ENCODE measurements around the gene STEAP3. TPM values are rescaled to one million over a fixed set of nuclear protein-coding genes. Genes with fewer than 3 reads are reported as not detected.

Gene STEAP3
- total and polyA plus RNA-seq, 2 donors (not counting 1 experiment from before 2014, with no cell fraction given): 1.1 to 1.6 TPM

GRCh38 chr2:119201815-119202214, 21.8 kb upstream of the STEAP3 start:
- H3K36me3 ChIP-seq (replicated peaks in 1 of 2; ENCODE audit: control extremely low read depth in 1 of 2, control insufficient read depth in 1 of 2, extremely low read depth in 1 of 2, insufficient read depth in 2 of 2, low read length in 1 of 2): no peaks in the 10 kb centered on the region
- H4K20me1 ChIP-seq (ENCODE audit: control insufficient read depth, insufficient read depth, low read length, poor library complexity, severe bottlenecking): no peaks in the 10 kb centered on the region
- ATAC-seq (ENCODE audit: low read depth) (no peak), DNase-seq (no peak)
- TF ChIP-seq EZH2 (IDR thresholded peaks at IDR 0.05; ENCODE audit: borderline replicate concordance, insufficient read depth, low read depth, low read length, poor library complexity, severe bottlenecking): no peak
- TF ChIP-seq CTCF (IDR thresholded peaks at IDR 0.05): no peak
- H3K9me3 Mint-ChIP-seq (ENCODE audit: insufficient read depth): no peaks in the 10 kb centered on the region
- peaks cover 12% of the 10 kb centered on the region for H3K4me1 Mint-ChIP-seq
- no peak overlapping the region for H3K9ac ChIP-seq (ENCODE audit: low read length)
- no peak overlapping the region for H3K27ac ChIP-seq (ENCODE audit: low read length in 2 of 2)
- H2AFZ ChIP-seq (ENCODE audit: insufficient read depth, low read depth, low read length, poor library complexity, severe bottlenecking): no peak overlapping the region
- H3K27ac Mint-ChIP-seq: no peak overlapping the region
- H3K27me3 Mint-ChIP-seq: peaks cover 11% of the 10 kb centered on the region
- POLR2A ChIA-PET: no interaction called here
- H3K4me3 ChIP-seq (ENCODE audit: control extremely low read depth in 1 of 5, extremely low read depth in 1 of 5, insufficient read depth in 1 of 5, low read depth in 2 of 5, low read length in 4 of 5): no peak overlapping the region
- WGBS (ENCODE audit: insufficient coverage): 71% methylated on average over 4 of the region's 5 CpGs
- H3K4me3 Mint-ChIP-seq: no peak overlapping the region
- no peak overlapping the region for H3K4me2 ChIP-seq (replicated peaks; ENCODE audit: low read depth, low read length, poor library complexity, severe bottlenecking)
- intact Hi-C loops (cut with micrococcal nuclease): no loop called here
- peaks cover 0 to 4% (median 0%) of the 10 kb centered on the region in 4 experiments for H3K27me3 ChIP-seq (replicated peaks in 1 of 4; ENCODE audit: control extremely low read depth in 1 of 4, control insufficient read depth in 3 of 4, insufficient read depth in 4 of 4, low read length in 3 of 4)
- peaks cover 0 to 9% of the 10 kb centered on the region in 2 donors for H3K4me1 ChIP-seq (ENCODE audit: control insufficient read depth in 2 of 2, insufficient read depth in 2 of 2, low read length in 2 of 2)
- CTCF ChIA-PET: no interaction called here
- H3K9me3 ChIP-seq (ENCODE audit: control extremely low read depth in 1 of 3, control insufficient read depth in 2 of 3, insufficient read depth in 1 of 3, low read length in 2 of 3): no peaks in the 10 kb centered on the region
- H3K79me2 ChIP-seq (ENCODE audit: control insufficient read depth, insufficient read depth, low read length): no peaks in the 10 kb centered on the region

DNA sequence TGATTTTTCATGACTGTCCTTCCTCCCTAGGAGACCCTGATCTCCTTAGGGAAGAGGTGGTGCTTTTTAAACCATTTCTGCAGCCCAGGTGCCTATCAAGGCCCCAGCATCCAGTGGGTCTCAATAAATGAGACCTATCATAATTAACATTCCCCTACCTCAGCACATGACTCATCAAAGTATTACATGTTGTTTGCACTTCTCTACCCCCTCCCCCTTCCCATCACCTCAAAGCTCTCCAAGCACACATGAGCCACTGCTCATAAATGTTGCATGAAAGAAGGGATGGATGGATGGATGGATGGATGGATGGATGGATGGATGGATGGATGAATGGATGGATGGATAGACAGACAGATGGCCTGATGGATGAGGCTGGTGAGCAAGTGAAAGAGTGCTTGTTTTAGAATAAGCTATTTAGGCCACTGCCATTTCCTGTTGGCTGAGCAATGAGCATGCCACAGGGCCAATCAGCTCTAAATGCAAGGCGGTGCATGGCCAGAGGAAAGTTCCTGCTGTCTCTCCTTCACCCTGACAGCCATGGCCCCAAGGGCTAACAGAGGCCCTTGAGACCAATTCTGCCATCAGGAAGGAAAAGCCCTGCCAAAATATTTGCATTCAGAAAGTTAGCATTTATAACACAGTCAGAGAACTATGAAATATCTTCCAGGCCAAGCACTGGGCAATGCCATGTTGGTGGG, 20.9 kb upstream of the STEAP3 start:
- intact Hi-C loops (cut with micrococcal nuclease): no loop called here
- WGBS (ENCODE audit: insufficient coverage): 22% methylated on average over 1 of the region's 1 CpG
- no peak overlapping the region for H3K9ac ChIP-seq (ENCODE audit: low read length)
- CTCF ChIA-PET: no interaction called here
- no peak overlapping the region for H3K27ac ChIP-seq (ENCODE audit: low read length in 2 of 2)
- ATAC-seq (ENCODE audit: low read depth): no peak
- no peak overlapping the region for H3K4me3 ChIP-seq (ENCODE audit: control extremely low read depth in 1 of 5, extremely low read depth in 1 of 5, insufficient read depth in 1 of 5, low read depth in 2 of 5, low read length in 4 of 5)
- H3K4me3 Mint-ChIP-seq: no peak overlapping the region
- peaks cover 0 to 4% (median 0%) of the 10 kb centered on the region in 4 experiments for H3K27me3 ChIP-seq (replicated peaks in 1 of 4; ENCODE audit: control extremely low read depth in 1 of 4, control insufficient read depth in 3 of 4, insufficient read depth in 4 of 4, low read length in 3 of 4)
- no peaks in the 10 kb centered on the region for H3K9me3 Mint-ChIP-seq (ENCODE audit: insufficient read depth)
- no peak for TF ChIP-seq EZH2 (IDR thresholded peaks at IDR 0.05; ENCODE audit: borderline replicate concordance, insufficient read depth, low read depth, low read length, poor library complexity, severe bottlenecking)
- H3K9me3 ChIP-seq (ENCODE audit: control extremely low read depth in 1 of 3, control insufficient read depth in 2 of 3, insufficient read depth in 1 of 3, low read length in 2 of 3): no peaks in the 10 kb centered on the region
- H3K4me1 Mint-ChIP-seq: peaks cover 12% of the 10 kb centered on the region
- H3K27ac Mint-ChIP-seq: no peak overlapping the region
- H3K4me1 ChIP-seq (ENCODE audit: control insufficient read depth in 2 of 2, insufficient read depth in 2 of 2, low read length in 2 of 2): peaks cover 0 to 9% of the 10 kb centered on the region in 2 donors
- no peaks in the 10 kb centered on the region for H4K20me1 ChIP-seq (ENCODE audit: control insufficient read depth, insufficient read depth, low read length, poor library complexity, severe bottlenecking)
- no peak for DNase-seq
- POLR2A ChIA-PET: no interaction called here
- H2AFZ ChIP-seq (ENCODE audit: insufficient read depth, low read depth, low read length, poor library complexity, severe bottlenecking): no peak overlapping the region
- peaks cover 11% of the 10 kb centered on the region for H3K27me3 Mint-ChIP-seq
- H3K79me2 ChIP-seq (ENCODE audit: control insufficient read depth, insufficient read depth, low read length): no peaks in the 10 kb centered on the region
- H3K36me3 ChIP-seq (replicated peaks in 1 of 2; ENCODE audit: control extremely low read depth in 1 of 2, control insufficient read depth in 1 of 2, extremely low read depth in 1 of 2, insufficient read depth in 2 of 2, low read length in 1 of 2): no peaks in the 10 kb centered on the region
- no peak overlapping the region for H3K4me2 ChIP-seq (replicated peaks; ENCODE audit: low read depth, low read length, poor library complexity, severe bottlenecking)

All from B cell (primary cell).